HG03135 (cell line): ENCODE data around the gene ARHGEF16.

Source experiments
- ATAC-seq: cut with Tn5 transposase; IDR thresholded peaks from one replicate; pipeline ENCODE4 v1.9.1; 2021; ENCODE audit warnings: mild to moderate bottlenecking, moderate library complexity; ENCODE audit not compliant: unreplicated experiment

ARHGEF16 gene

DNA sequence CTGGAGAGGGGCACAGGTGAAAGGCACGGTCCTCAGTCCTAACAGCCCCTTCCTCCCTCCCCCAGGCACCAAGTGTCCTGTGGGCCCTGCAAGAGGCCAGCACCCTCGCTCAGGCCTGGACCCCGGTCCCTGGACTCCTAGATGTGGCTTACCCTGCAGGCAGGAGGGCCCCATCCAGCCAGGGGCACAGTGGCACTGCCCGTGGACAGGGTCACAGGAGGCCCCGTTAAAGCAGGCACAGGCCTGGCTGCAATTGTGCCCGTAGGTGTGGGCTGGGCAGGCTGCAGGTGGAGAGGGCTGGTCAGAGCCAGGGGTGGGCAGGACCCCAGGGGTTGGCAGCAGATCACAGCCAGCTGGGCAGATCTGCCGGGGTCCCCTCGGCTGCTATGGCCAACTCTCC is 44.5 kb downstream of the ARHGEF16 start:
- ATAC-seq, result no peak

DNA sequence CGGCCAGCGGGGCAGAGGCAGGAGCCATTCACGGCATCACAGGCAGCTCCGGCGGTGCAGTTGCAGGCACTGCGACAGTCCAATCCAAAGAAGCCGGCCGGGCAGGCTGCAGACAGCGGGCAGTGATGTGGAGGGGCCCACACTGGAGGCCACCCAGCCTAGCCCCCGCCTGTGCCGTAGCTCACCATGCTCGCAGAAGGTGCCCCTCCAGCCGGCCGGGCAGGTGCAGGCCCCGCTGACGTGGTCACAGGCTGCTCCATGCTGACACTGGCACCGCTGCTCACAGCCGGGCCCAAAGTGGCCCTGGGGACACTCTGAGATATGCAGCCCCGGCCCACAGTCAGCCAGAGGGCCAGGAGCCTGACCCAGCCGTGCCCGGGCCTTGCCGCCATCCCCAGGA is 45.1 kb downstream of the ARHGEF16 start:
- no peak for ATAC-seq

DNA sequence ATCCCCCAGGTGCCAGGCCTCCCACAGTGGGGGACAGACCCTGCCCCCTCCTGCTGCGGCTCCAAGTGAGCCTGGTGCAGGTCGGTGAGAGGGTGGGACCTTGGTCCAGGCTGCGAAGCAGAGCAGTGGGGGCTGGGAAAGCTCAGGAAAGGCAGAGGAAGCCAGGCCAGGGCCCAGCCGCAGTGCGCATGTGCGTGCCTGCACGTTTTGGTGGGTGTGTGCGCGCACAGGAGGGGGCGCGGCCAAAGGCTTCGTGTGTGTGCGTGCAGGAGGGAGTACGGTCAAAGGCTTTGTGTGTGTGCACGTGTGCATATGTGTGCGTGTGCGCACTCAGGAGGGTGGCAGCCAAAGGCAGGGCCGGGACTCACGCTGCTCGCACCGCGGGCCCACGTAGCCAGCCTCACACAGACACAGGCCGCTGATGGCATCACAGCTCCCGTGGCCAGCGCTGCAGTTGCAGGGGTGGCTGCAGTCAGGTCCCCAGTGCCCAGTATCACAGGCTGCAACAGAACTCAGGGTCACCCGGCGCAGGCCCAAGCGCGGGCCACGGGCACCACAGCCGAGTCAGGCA is 45.9 kb downstream of the ARHGEF16 start:
- no peak for ATAC-seq

DNA sequence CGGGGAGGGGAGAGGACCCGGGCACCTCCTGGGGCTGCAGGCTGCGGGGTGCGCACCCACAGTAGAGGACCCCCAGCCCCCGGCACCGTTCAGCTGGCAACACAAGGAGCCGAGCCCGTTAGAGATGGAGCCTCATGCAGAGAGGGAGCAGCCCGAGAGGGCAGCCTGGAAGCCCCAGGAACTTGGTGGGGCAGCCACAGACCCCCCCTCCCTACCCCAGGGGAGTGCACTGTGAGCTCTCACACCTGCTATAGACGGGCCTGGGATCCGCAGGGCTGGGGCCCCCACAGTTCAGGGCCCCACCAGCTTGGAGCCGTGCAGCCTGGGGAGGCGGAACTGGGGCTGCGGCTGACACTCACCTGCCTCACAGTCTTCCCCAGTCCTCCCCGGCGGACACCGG is 47.0 kb downstream of the ARHGEF16 start:
- ATAC-seq, result no peak

DNA sequence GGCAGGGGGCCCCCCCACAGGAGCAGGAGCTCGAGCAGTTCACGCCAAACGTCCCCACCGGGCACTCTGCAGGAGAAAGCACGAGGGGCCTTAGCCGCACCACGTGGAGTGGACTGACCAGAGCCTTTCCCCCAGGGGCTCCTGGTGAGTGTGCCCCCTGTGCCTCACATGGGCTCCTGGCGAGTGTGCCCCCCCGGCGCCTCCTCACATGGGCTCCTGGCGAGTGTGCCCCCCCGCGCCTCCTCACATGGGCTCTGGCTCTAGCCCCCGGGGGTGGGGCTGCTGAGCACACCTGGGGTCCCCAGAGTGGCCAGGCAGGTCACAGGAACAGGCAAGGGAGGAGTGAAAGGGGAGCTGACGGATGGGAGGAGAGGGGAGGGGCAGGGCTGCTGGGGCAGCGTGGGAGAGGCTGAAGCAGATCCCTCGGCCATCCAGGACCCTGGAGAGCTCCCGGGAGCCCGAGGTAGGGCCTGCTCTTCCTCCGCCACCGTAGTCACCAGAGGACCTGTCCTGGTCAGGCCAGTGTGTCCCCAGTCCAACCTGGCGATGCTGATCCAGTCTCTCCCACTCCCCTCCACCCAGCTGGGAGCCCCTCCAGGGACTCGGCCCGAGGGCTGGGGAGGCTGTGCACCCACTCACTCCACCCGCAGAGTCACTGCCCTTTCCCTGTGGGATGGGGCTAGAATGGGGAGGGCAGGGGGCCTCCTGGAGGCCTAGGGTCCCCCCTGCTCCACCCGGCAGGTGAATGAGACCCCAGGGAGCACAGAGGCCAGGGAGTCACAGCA is 47.6 kb downstream of the ARHGEF16 start:
- no peak for ATAC-seq

DNA sequence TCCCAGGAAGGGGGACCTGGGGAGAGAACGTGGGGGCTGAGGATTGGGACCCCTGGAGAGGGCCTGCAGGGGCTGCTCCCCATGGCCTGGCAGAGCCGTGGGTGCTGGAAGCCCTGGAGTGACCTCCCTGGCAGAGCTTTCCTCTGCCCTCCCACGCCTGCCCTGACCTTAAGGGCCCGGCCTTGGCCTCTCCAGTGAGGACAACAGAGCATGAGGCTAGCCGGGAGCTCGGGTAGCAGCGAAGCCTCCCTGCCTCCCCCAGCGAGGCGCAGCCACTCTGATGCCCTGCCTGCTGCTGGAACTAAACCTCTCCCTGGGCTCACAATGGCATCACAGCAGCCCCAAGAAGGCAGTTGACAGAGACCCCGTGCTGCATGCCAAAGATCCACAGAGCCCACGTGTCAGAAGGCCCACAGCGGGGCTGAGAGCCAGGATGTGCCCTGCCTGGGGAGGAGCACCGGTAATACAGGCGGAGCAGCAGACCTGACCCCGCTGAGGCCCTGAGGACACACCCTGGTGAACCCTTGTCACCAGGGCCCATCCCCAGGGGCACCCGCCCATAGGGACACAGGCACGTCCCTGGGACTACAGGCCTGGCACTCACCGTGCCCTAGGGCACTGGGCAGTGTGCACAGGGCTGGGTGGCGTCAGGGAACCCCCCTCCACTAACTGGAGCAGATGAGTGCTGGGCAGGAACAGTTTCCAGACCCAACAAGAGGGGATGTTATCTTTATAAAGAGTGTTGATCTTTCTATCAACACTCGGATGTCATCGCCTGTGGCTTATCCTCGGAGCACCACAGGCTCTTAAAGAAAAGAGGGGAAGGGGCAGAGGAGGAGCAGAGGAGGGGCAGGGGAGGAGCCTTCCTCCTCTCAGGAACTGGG is 48.4 kb downstream of the ARHGEF16 start:
- ATAC-seq, result no peak

DNA sequence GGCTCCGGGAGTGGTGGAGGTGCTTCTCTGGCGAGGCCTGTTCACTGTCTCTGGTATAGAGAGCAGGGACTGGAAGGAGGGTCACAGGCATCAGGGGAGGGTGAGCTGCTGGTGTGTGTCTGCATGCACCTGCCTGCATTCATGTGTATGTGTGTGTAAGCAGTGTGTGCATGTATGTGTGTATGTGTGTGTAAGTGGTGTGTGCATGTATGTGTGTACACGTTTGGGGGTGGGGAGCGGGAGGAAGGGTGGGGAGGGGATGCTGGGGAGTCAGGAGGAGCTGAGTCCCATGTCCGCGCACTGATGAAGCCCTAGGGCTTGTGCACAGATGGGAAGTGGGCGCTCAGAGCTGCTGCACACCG is 49.0 kb downstream of the ARHGEF16 start:
- ATAC-seq, result no peak

DNA sequence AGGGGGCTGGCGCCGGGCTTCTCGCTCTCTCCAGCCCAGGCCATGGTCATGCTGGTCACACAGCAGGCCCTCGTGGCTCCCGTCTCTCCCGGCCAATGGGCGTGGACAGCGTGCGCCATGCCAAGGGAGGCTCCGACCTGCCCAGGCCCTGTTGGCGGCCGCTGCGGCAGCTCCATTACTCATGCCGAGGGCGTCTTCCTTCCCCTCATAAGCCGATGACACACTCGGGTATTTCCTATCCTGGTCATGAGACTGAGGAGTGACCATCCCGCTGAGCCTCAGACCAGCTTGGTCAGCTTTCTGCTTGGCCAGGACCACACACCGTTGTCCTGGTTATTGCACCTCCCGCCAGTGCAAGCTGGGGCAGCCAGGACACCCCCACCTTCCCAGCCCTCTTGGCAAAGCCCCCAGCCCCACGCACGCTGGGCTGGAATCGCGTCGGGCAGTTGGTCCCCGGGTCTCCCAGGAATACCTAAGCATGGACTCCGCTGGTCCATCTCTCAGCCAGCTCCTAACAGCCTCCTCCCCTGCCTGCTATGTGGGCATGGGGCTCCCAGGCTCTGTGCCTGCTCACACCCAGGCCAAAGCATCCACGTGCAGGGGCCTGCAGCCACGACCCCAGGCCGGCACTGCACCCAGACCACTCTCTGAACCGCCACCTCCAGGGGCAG is 49.8 kb downstream of the ARHGEF16 start:
- ATAC-seq, result no peak

DNA sequence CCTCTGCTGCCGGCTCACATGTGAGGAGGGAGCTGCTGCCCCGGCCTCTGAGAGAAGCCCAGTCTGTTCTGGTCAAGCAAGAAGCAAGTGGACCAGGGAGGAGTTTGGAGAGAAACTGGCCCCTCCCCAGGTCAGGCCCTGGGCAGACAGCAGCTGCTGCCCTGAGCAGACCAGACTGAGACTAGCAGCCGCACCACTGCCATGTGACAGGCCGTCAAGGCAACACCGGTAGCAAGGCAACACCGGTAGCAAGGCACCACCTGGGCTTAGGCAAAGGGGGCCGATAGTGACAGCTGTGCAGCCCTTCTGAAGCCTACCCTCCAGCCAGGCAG is 50.3 kb downstream of the ARHGEF16 start:
- no peak for ATAC-seq

DNA sequence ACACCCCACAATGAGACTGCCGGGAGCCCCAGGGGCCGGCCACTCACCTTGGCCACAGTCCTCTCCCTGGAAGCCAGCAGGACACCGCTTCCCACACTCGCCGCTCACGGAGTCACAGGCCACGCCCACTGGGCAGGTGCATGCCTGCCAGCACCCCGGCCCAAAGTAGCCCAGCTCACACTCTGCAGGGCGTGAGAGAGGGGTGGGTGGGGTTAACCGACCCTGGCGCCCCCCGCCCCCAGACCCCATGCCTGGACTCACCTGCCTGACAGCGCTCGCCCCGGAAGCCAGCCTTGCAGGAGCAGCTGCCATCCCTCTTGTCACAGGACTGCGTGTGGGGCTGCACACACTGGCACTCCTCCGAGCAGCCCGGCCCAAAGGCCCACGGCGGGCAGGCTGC is 50.7 kb downstream of the ARHGEF16 start:
- ATAC-seq, result no peak

DNA sequence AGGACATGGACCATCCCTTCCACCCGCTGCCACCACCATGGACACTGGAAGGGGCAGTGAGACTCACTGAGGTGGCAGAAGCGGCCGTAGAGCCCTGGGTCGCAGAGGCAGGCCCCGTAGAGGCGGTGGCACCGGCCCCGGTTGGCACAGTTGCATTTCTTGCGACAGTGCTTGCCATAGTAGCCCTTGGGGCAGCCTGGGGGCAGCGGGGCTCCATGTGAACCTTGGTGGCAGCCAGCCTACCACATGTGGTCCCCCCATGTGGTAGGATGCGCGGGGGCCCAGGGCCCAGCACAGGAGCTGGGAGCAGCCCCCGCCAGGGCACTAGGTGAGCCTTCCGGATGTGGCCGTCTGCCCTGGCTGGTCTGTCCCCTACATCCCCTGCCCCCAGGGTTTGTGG is 51.6 kb downstream of the ARHGEF16 start:
- no peak for ATAC-seq

DNA sequence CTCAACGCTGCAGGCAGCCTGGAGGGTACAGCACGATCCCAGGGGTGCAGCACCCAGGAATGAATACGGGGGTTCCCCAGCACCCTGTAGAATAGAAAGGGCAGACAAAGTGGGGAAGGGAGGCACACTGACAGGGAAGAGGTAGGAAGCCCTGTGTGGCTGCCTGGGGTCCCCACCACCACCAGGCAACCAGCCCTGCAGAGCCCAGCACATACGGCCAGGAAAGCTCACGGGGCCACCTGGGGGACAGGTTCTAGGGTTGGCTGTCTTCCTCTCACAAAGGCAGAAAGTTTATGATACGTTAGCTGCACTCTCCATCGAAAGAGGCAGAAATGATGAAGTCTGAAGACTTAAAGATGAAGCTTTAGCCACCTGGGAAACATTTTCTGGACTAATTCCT is 52.5 kb downstream of the ARHGEF16 start:
- ATAC-seq, result no peak

DNA sequence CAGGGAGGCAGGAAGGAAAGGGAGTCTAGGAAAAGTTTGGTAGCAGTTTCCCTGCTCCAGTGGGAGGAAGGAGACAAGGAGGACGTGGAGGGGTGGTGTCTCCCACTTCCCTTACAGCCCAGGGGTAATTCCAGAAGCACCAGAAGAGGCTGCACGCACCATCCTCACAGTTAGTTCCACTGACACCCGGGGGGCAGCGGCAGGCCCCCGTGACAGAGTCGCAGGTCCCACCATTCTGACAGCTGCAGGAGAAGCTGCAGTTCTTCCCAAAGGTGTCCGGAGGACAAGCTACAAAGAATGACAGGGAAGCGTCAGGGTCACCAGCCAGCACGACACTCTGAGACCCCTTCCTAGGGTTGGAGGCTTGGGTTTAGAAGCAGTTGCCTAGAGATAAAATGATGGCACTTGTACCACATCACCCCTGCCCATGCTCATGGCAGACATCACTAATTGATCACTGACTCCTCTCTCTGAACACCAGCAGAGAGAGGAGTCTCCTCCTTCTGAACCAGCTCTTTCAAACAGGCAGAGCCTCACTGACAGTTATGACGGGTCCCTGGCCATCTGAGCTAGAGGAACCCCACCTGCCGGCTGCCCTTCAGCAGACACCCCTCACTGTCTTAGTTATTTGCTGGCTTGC is 53.3 kb downstream of the ARHGEF16 start:
- ATAC-seq, result no peak

DNA sequence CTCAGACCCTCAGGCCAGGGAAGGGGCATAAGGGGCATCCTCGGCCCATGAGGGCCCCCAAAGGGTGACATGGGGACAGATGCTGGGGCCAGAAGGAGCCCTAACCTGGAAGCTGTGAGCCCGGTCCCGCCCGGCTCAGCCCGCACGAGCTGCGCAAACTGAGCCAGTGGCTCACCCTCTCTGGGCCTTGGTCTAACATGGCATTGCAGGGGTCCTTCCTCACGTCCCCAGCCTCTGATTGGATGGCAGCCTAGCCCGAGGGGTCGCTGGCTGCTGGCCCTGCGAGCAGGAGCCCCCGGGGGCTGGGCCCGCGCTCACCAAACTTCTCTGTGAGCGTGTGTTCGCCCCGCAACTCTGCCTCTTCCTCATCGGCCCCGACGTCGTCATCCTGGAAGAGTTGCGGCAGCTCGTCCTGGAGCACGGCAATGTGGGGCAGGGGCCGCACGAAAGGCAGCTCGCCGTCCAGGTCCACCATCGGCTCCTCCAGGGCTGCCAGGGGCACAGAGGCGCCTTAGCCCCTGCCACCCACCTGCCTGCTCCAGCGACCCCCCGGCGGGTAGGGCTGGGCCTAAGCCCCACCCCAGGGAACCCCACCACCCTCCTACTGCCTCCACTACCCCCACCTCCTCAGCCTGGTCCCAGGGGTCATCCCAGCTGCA is 54.4 kb downstream of the ARHGEF16 start:
- no peak for ATAC-seq

DNA sequence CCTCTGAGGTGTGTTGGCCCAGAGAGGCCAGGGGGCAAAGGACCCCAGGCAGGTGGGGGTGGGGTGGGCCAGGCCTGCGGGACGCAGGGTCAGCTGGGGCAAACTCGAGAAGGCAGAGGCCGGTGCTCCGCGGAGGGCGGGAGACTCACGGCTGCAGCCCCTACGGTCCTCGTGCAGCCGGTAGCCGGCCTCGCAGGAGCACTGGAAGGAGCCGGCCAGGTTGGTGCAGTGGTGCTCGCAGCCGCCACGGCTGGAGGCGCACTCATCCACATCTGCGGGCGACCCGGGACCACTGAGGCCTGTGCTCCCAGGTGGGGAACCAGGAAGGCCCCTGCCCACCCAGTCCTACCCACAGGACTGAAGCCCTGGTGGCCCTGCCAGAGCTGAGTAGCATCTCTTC is 55.3 kb downstream of the ARHGEF16 start:
- no peak for ATAC-seq

DNA sequence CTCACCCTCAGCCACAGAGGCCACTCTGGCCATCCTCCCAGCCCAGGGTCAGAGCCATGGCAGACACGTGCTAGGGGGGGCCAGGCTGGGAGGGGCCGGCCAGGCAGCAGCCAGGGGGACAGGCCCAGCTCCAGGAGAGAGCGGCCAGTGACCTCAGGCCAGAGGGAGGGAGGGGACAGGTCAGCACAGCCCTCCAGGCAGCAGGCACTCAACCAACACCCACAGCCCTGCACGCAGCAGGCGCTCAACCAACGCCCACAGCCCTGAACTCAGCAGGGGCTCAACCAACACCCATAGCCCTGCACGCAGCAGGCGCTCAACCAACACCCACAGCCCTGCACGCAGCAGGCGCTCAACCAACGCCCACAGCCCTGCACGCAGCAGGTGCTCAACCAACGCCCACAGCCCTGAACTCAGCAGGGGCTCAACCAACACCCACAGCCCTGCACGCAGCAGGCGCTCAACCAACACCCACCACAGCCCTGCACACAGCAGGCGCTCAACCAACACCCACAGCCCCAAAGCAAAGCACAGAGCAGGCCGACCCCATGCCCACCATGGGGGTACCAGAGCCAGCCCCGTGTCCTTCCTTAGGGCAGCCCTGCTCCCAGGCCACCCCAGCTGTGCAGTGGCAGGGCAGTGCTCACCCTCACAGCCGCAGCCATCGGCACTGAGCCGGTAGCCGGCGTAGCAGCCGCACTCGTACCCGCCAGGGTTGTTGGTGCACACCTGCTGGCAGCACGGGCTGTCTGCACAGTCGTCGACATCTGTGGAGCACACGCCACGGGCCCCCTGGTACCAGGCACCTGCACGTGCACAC is 55.9 kb downstream of the ARHGEF16 start:
- ATAC-seq, result no peak

DNA sequence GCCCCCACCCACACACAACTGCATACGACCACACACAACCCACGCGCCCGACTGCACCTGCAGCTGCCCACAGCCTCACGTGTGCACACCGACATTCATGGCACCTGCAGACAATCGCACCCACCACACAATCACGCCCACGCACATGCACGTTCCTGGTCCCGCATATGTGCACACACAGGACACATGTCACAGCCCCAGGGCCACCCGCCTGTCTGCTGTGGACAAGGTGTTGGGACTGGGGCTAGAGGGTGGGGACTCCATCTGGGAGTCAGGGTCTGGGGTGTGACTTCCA is 56.4 kb downstream of the ARHGEF16 start:
- ATAC-seq, result no peak

DNA sequence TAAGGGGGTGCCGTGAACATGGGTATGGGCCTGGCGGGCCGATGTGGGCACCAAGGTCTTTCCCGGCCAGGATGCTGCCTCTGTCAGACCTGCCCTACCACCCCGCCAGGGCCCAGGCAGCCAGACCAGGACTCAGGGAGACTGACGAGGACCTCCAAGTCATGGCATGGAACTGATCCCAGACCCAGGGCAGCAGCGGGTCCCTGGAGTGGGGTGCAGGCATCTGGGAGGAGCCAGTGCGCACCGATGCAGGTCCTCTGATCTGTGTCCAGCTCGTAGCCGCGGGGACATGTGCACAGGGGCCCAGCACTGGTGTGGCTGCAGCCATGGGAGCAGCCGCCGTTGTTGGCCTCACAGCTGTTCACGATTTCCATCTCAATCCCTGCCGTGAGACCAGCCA is 56.8 kb downstream of the ARHGEF16 start:
- no peak for ATAC-seq

DNA sequence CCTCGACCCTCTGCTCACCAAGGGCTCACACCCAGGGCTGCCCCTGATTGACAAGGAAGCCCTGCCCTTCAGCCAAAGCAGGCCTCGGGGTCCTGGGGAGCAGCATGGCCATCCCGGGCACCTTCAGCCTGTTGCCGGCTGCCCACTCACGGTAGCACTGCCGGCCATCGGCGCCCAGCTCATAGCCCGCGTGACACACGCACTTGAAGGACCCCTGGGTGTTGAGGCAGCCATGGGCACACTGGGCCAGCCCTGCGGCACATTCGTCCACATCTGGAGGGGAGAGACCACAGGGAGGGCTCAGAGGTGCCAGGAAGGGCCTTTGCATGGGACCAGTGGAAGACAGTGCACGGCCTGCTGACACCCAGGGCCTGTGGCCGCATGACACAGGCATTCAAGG is 57.4 kb downstream of the ARHGEF16 start:
- ATAC-seq, result no peak

DNA sequence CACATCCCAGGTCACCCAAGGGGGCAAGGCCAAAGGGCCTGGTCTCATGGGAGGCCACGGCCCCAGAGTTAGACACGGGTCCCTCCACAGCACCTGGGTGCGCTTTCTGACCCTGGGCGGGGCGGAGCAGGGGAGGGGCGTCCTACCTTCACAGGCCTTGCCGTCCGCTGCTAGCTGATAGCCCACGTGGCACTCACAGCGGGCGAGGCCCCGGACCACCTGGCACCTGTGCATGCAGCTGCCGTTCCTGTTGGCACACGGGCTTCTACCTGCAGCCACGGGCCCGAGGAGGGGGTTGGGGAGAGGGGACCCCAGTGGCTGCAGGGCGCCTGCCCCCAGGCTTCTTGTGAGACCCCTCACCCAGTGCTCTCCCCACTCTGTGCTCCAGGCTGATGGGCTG is 59.9 kb downstream of the ARHGEF16 start:
- no peak for ATAC-seq
